HepG2 (cell line): Measurements from ENCODE around the gene SEC61B. TPM values are rescaled to one million over a fixed set of nuclear protein-coding genes. Genes with fewer than 3 reads are reported as not detected.

Experiments used
- ATAC-seq: fragments of 200-7000 bp; cut with Tn5 transposase; 3 replicates; pipeline ENCODE4 v1.9.1; 2020; ENCODE audit warnings: mild to moderate bottlenecking, moderate library complexity
- BruUV-seq: library from RNA; stranded (reverse); fragments of 400-500 nt; replicated peaks from 2 replicates; lab custom pipeline; 2021; lab: Mats Ljungman, UMichigan
- CTCF ChIA-PET: fragments of 300-600 bp; formaldehyde crosslinking; extraction: SDS; loops from one replicate; lab custom pipeline; 2021; ENCODE audit warnings: low total read pairs, inconsistent platforms, low intra/inter-chr PET ratio; lab: Yijun Ruan, JAX
- POLR2A ChIA-PET: fragments of 350-600 bp; sonication (Branson Sonifier 250); formaldehyde crosslinking; loops from one replicate; lab custom pipeline; 2020; ENCODE audit warnings: antibody characterized with exemption, inconsistent platforms; lab: Yijun Ruan, JAX
- DNase-seq: peaks from one replicate; pipeline ENCODE4 v3.0.0-alpha.2; 2015; ENCODE audit warnings: low spot score
- FAIRE-seq: peaks from 3 replicates; lab custom pipeline; 2011; peaks lifted over from hg19 to GRCh38; lab: Jason Lieb, UNC
- H2AFZ ChIP-seq: one replicate; pipeline ENCODE4 v1.6.1; 2011; ENCODE audit warnings: low read length, inconsistent platforms
- H3K27ac ChIP-seq: fragments of 300-600 bp; 3 replicates; pipeline ENCODE4 v1.8.0; 2011; ENCODE audit warnings: mixed run types, mild to moderate bottlenecking, mixed read lengths, low read length, inconsistent platforms; ENCODE audit not compliant: insufficient read depth; ENCODE audit errors: extremely low read length
- H3K27me3 ChIP-seq, 2 experiments: fragments of 200-600 bp in 1 of 2; 2 replicates in 1 of 2; 3 replicates in 1 of 2; pipeline versions ENCODE4 v1.6.0 to v1.8.0; 2011; ENCODE audit warnings: low read length in 2 of 2, mild to moderate bottlenecking in 2 of 2, moderate library complexity in 2 of 2, inconsistent platforms in 1 of 2; ENCODE audit not compliant: insufficient read depth in 2 of 2, control insufficient read depth in 1 of 2
- H3K36me3 ChIP-seq, 2 experiments: fragments of 200-600 bp in 1 of 2; replicated peaks in 1 of 2; 2 replicates in 1 of 2; 3 replicates in 1 of 2; pipeline versions ENCODE4 v1.5.1 to v1.8.0; 2011; ENCODE audit warnings: low read length in 2 of 2, inconsistent platforms in 1 of 2; ENCODE audit not compliant: insufficient read depth in 2 of 2, control insufficient read depth in 1 of 2
- H3K4me1 ChIP-seq: 2 replicates; pipeline ENCODE4 v1.5.1; 2012; ENCODE audit warnings: low read length, inconsistent platforms; ENCODE audit not compliant: insufficient read depth
- H3K4me2 ChIP-seq: 2 replicates; pipeline ENCODE4 v1.6.0; 2011; ENCODE audit warnings: low read depth, low read length, inconsistent platforms
- H3K4me3 ChIP-seq, 3 experiments: fragments of 200-600 bp in 1 of 3; sonication (generic), shearing (Covaris generic) in 1 of 3; replicated peaks in 1 of 3; 2 replicates each; pipeline ENCODE4 v1.5.1; 2011 to 2016; ENCODE audit warnings: low read length in 3 of 3, inconsistent platforms in 2 of 3, low read depth in 2 of 3, mild to moderate bottlenecking in 2 of 3, control low read depth in 1 of 3, mixed read lengths in 1 of 3; ENCODE audit not compliant: insufficient read depth in 1 of 3
- H3K79me2 ChIP-seq: one replicate; pipeline ENCODE4 v1.6.1; 2011; ENCODE audit warnings: low read length, inconsistent platforms; ENCODE audit not compliant: insufficient read depth
- H3K9ac ChIP-seq: 2 replicates; pipeline ENCODE4 v1.6.0; 2011; ENCODE audit warnings: mild to moderate bottlenecking, low read depth, low read length, inconsistent platforms; ENCODE audit not compliant: insufficient read depth
- H3K9me3 ChIP-seq: 2 replicates; pipeline ENCODE4 v1.5.1; 2012; ENCODE audit warnings: mild to moderate bottlenecking, low read length
- H4K20me1 ChIP-seq: 2 replicates; pipeline ENCODE4 v1.6.0; 2011; ENCODE audit warnings: inconsistent platforms, mild to moderate bottlenecking, low read length, moderate library complexity; ENCODE audit not compliant: insufficient read depth
- HOXD1 ChIP-seq: sonication (generic); formaldehyde crosslinking; IDR thresholded peaks from 2 replicates; pipeline ENCODE4 v1.5.0; 2020; ENCODE audit warnings: missing genetic modification reagents
- JUND ChIP-seq: sonication (generic); formaldehyde crosslinking; IDR thresholded peaks from 2 replicates; pipeline ENCODE4 v1.8.0; 2022; ENCODE audit warnings: mild to moderate bottlenecking, missing genetic modification reagents
- MED1 ChIP-seq: sonication (generic); formaldehyde crosslinking; IDR thresholded peaks from 2 replicates; pipeline ENCODE4 v1.4.0; 2020; ENCODE audit warnings: missing genetic modification reagents
- NFE2L2 ChIP-seq: fragments of 150-350 bp; IDR thresholded peaks from 2 replicates; pipeline ENCODE4 v1.6.1; 2014; ENCODE audit warnings: low read length
- RARG ChIP-seq: sonication (generic); formaldehyde crosslinking; IDR thresholded peaks from 2 replicates; pipeline ENCODE4 v1.4.0; 2020; ENCODE audit warnings: low read depth, mild to moderate bottlenecking, missing genetic modification reagents
- RBAK ChIP-seq: sonication (generic); formaldehyde crosslinking; IDR thresholded peaks from 2 replicates; pipeline ENCODE4 v1.5.1; 2020; ENCODE audit warnings: mild to moderate bottlenecking, missing genetic modification reagents
- TAF15 ChIP-seq: fragments of 200-400 bp; formaldehyde crosslinking; IDR thresholded peaks from one replicate; pipeline ENCODE4 v1.6.1; 2018; ENCODE audit warnings: mild to moderate bottlenecking, low read depth, low read length; ENCODE audit not compliant: poor library complexity, severe bottlenecking
- ZBTB3 ChIP-seq: sonication (generic); formaldehyde crosslinking; IDR thresholded peaks from 2 replicates; pipeline ENCODE4 v1.4.0; 2020; ENCODE audit warnings: low read depth, mild to moderate bottlenecking, moderate library complexity, missing genetic modification reagents, borderline replicate concordance
- ZC3H4 ChIP-seq: sonication (generic); formaldehyde crosslinking; IDR thresholded peaks from 2 replicates; pipeline ENCODE4 v1.4.0; 2020; ENCODE audit warnings: missing genetic modification reagents, borderline replicate concordance
- ZMAT3 ChIP-seq: sonication (generic); formaldehyde crosslinking; conservative IDR thresholded peaks from 2 replicates; pipeline ENCODE4 v1.7.0; 2021; ENCODE audit warnings: missing genetic modification reagents
- ZMAT5 ChIP-seq: sonication (generic); formaldehyde crosslinking; IDR thresholded peaks from 2 replicates; pipeline ENCODE4 v1.5.0; 2020; ENCODE audit warnings: mild to moderate bottlenecking, low read depth, missing genetic modification reagents, borderline replicate concordance
- ZNF839 ChIP-seq: sonication (generic); formaldehyde crosslinking; IDR thresholded peaks from 2 replicates; pipeline ENCODE4 v1.4.0; 2020; ENCODE audit warnings: missing genetic modification reagents, mild to moderate bottlenecking, borderline replicate concordance
- WGBS: methylation state at CpG from one replicate; pipeline ENCODE4 v1.1.6; 2017; ENCODE audit warnings: low lambda C conversion rate; 5-methylcytosine and 5-hydroxymethylcytosine counted together
- in situ Hi-C: cut with HindIII; loops from 2 replicates; pipeline ENCODE4 v1.10.0; 2017; ENCODE audit warnings: low pct_unique_long_range_greater_than_20kb; ENCODE audit not compliant: extremely low pct_ligation_motif_present
- intact Hi-C: fragments of 100-400 bp; cut with micrococcal nuclease; formaldehyde crosslinking; loops from one replicate; pipeline ENCODE4 v1.10.0; 2022; ENCODE audit not compliant: unreplicated experiment
- polyA plus RNA-seq, 8 experiments: library from polyadenylated mRNA; depleted of rRNA in 3 of 8; stranded (reverse) in 7 of 8; unstranded in 1 of 8; fragments of >200 nt; fragmentation: Illumina TruSeq in 4 of 8; extraction: Trizol in 4 of 8; gene quantifications; 2 replicates each; pipeline versions ENCODE4 v1.2.1 to v1.2.3, GENCODE V29; 2011 to 2016; ENCODE audit warnings: low read depth in 4 of 8, missing spikeins in 1 of 8, mixed read lengths in 1 of 8; ENCODE audit not compliant: insufficient read depth in 1 of 8
- total RNA-seq, 5 experiments: library from RNA; depleted of rRNA; stranded (reverse); fragments of >200 nt; fragmentation: Illumina TruSeq; extraction: Trizol; gene quantifications; 2 replicates each; pipeline ENCODE4 v1.2.3, GENCODE V29; 2016; ENCODE audit warnings: low read depth in 1 of 5

The SEC61B gene
- total and polyA plus RNA-seq, 2 of the 13 experiments (the other 11 are each of a cell fraction or from before 2014, with no cell fraction given), result 191 to 368 TPM

- DNase-seq (no peak), ATAC-seq (no peak), FAIRE-seq (no peak)
- TF ChIP-seq ZNF839, result no peak
- TF ChIP-seq ZMAT5 (CRISPR knock-in tag), result no peak
- TF ChIP-seq RBAK (CRISPR knock-in tag), result no peak
- no peak for TF ChIP-seq HOXD1
- TF ChIP-seq TAF15, result no peak
- no peak for TF ChIP-seq JUND (CRISPR knock-in tag)
- TF ChIP-seq RARG (CRISPR knock-in tag), result no peak
- TF ChIP-seq NFE2L2, result no peak
- TF ChIP-seq ZC3H4 (CRISPR knock-in tag), result no peak
- TF ChIP-seq ZMAT3 (CRISPR knock-in tag), result no peak
- TF ChIP-seq ZBTB3 (CRISPR knock-in tag), result no peak
- TF ChIP-seq MED1 (CRISPR knock-in tag), result no peak
- Histone ChIP-seq H3K36me3 (no peaks in the 10 kb centered on the region), H3K27ac (no peak overlapping the region), H3K4me1 (no peaks in the 10 kb centered on the region), H2AFZ (no peak overlapping the region), H4K20me1 (no peaks in the 10 kb centered on the region), H3K9me3 (no peaks in the 10 kb centered on the region), H3K9ac (no peak overlapping the region), H3K27me3 (no peaks in the 10 kb centered on the region), H3K4me2 (no peak overlapping the region), H3K4me3 (no peak overlapping the region), H3K79me2 (no peaks in the 10 kb centered on the region)
- intact Hi-C loops, result no loop called here
- BruUV-seq, result no TSS peak
- CTCF ChIA-PET, result no interaction called here
- POLR2A ChIA-PET, result no interaction called here
- WGBS, result 66% methylated on average over 4 of the region's 4 CpGs
- in situ Hi-C loops, result loop anchor here (25.0 kb wide), 1 partner anchor 761 kb away; no protein-coding TSS in a partner anchor
These were observed 29.1 kb downstream of the SEC61B start for GRCh38 chr9:99251157-99251556.
